ENCODE results near the gene ADIRF.

- TF ChIP-seq POLR2A (IDR thresholded peaks at IDR 0.05; ENCODE audit: low read length): no peak
- TF ChIP-seq GATA1 (IDR thresholded peaks at IDR 0.05; ENCODE audit: low read depth, low read length): no peak
These were observed 8.2 kb downstream of the ADIRF start for GRCh38 chr10:86976362-86977056.

Measured in erythroblast (primary cell).